Vagina (tissue), 2 donors: ENCODE data around the gene IHH. TPM values are rescaled to one million over a fixed set of nuclear protein-coding genes. Genes with fewer than 3 reads are reported as not detected.

Source experiments
- DNase-seq, 2 donors: peaks; one replicate each; pipeline ENCODE4 v3.0.0-alpha.2; 2017; ENCODE audit errors: extremely low spot score in 2 of 2
- H3K27ac ChIP-seq: fragments of 200-600 bp; sonication (generic); one replicate; pipeline ENCODE4 v1.5.1; 2019
- H3K27me3 ChIP-seq: fragments of 200-600 bp; sonication (generic); one replicate; pipeline ENCODE4 v1.5.1; 2019
- H3K36me3 ChIP-seq, 2 donors: fragments of 200-600 bp; sonication (generic); one replicate each; pipeline ENCODE4 v1.5.1; 2017 to 2019
- H3K4me1 ChIP-seq: fragments of 200-600 bp; sonication (generic); one replicate; pipeline ENCODE4 v1.5.1; 2019
- H3K4me3 ChIP-seq, 2 donors: fragments of 200-600 bp; sonication (generic); 1 replicate in 1 of 2; 2 replicates in 1 of 2; pipeline ENCODE4 v1.5.1; 2016 to 2019
- H3K9me3 ChIP-seq: fragments of 200-600 bp; sonication (generic); one replicate; pipeline ENCODE4 v1.5.1; 2019
- POLR2A ChIP-seq, 2 donors: fragments of 450-650 bp; IDR thresholded peaks; one replicate each; pipeline ENCODE4 v1.6.1; 2017; ENCODE audit warnings: antibody characterized with exemption in 2 of 2, mild to moderate bottlenecking in 2 of 2, moderate library complexity in 2 of 2
- POLR2AphosphoS5 ChIP-seq, 2 donors: sonication (generic); formaldehyde crosslinking; IDR thresholded peaks; one replicate each; pipeline ENCODE4 v1.9.0; 2017; ENCODE audit warnings: antibody characterized with exemption in 2 of 2, mild to moderate bottlenecking in 2 of 2, low read depth in 1 of 2; ENCODE audit not compliant: insufficient read depth in 1 of 2
- intact Hi-C: fragments of 100-400 bp; cut with DNase I; formaldehyde crosslinking; loops from one replicate; pipeline ENCODE4 v1.15.1; 2023
- total RNA-seq: library from RNA; depleted of rRNA; stranded (reverse); fragments of >200 nt; gene quantifications from one replicate; pipeline ENCODE4 v1.2.3, GENCODE V29; 2016
- TF ChIP-seq, protein P1 (sequence below), 3 experiments: fragments of 450-650 bp in 2 of 3; fragments of 200-600 bp in 1 of 3; sonication (generic) in 1 of 3; IDR thresholded peaks; one replicate each; pipeline ENCODE4 v1.5.1; 2017 to 2019; ENCODE audit warnings: antibody characterized with exemption in 3 of 3, mild to moderate bottlenecking in 2 of 3, moderate library complexity in 2 of 3

IHH gene
- total RNA-seq, 1 donor from 2014 or later: not detected

DNA sequence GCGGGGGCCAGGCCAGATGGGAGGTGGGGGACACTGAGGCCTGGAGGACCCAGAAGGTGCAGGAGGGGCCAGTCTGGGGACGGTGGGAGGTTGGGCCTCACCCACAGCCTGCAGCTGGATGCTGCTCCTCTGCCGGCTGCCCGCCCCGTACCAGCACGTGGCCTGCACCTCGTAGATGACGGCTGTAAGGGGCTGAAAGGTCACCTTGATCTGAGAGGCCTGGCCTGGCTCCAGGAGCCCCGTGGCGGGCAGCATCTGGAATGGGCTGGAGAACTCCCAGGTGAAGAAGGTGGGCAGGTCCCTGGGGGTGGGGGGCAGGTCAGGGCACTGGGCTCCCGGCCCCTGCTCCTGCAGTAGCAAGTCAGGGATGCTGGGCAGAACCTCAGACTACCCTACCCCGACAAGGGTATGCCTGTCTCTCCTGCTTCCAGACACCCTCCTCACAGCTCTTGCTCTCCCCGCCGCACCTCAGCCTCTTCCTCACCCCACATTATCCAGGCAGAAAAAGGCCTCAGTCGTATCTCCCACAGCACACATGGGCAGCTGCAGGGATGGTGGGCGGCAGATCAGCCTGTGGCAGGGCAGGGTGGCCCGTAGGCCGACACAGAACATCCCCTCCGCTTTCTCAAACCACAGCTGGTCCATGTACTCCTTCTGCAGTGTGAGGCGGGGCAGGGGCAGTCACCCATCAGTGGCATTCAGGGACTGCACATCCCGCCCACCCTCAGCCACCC, 29.5 kb downstream of the IHH start:
- H3K27me3 ChIP-seq: peaks cover 8% of the 10 kb centered on the region

DNA sequence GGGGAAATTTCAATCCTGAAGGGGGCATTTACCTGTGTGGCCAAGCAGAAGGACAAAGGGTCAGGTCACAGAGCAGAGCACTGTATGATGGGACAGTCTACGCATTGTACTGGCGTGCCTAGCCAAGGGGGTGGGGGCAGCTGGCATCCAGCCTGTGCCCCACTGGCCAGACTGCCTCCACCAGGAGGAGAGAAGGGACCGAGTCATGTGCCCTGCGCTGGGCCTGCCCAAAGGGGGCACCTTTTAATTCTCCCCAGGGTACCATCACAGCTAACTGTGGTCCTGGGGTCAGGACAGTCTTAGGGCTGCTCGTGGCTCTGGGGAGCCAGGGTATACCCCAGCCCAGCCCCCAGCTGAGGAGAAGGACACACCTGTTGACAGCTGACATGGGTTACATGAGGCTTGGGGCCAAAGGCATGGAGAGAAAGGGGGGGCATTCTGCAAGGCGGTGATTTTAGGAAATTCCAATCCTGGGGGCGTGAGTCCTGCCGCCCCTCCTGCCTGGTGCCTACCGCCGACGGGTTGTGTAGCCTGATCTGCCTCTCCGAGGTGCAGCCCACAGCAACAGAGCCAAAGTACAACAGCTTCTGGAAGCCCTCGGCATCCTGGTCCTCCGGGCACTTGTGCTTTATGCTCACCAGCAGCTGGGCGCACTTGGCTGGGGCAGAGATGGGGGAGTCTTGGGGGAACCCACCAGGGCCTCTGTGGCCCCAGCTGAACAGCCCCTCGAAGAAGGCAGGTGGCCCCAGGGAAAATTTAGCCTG, 30.4 kb downstream of the IHH start:
- no peaks in the 10 kb centered on the region for H3K4me1 ChIP-seq
- no peak overlapping the region for H3K27ac ChIP-seq
- intact Hi-C loops: no loop called here
- H3K27me3 ChIP-seq: peaks cover 8% of the 10 kb centered on the region
- no peak for DNase-seq
- no peaks in the 10 kb centered on the region for H3K9me3 ChIP-seq
- H3K4me3 ChIP-seq: no peak overlapping the region
- no peaks in the 10 kb centered on the region for H3K36me3 ChIP-seq
- TF ChIP-seq POLR2A (IDR thresholded peaks at IDR 0.05): no peak
- no peak for TF ChIP-seq POLR2AphosphoS5 (IDR thresholded peaks at IDR 0.05; ENCODE audit: insufficient read depth in 1 of 2, low read depth in 1 of 2)
- TF ChIP-seq, protein P1, sequence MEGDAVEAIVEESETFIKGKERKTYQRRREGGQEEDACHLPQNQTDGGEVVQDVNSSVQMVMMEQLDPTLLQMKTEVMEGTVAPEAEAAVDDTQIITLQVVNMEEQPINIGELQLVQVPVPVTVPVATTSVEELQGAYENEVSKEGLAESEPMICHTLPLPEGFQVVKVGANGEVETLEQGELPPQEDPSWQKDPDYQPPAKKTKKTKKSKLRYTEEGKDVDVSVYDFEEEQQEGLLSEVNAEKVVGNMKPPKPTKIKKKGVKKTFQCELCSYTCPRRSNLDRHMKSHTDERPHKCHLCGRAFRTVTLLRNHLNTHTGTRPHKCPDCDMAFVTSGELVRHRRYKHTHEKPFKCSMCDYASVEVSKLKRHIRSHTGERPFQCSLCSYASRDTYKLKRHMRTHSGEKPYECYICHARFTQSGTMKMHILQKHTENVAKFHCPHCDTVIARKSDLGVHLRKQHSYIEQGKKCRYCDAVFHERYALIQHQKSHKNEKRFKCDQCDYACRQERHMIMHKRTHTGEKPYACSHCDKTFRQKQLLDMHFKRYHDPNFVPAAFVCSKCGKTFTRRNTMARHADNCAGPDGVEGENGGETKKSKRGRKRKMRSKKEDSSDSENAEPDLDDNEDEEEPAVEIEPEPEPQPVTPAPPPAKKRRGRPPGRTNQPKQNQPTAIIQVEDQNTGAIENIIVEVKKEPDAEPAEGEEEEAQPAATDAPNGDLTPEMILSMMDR (IDR thresholded peaks at IDR 0.05): no peak

More for the DNA sequence above, 29.5 kb downstream of the IHH start:
- Histone ChIP-seq H3K4me1 (no peaks in the 10 kb centered on the region), H3K27ac (no peak overlapping the region), H3K9me3 (no peaks in the 10 kb centered on the region), H3K4me3 (no peak overlapping the region), H3K36me3 (no peaks in the 10 kb centered on the region)
- intact Hi-C loops: no loop called here
- DNase-seq: no peak
- TF ChIP-seq POLR2A (IDR thresholded peaks at IDR 0.05) (no peak), POLR2AphosphoS5 (IDR thresholded peaks at IDR 0.05; ENCODE audit: insufficient read depth in 1 of 2, low read depth in 1 of 2) (no peak)
- TF ChIP-seq, protein P1 (IDR thresholded peaks at IDR 0.05): no peak

DNA sequence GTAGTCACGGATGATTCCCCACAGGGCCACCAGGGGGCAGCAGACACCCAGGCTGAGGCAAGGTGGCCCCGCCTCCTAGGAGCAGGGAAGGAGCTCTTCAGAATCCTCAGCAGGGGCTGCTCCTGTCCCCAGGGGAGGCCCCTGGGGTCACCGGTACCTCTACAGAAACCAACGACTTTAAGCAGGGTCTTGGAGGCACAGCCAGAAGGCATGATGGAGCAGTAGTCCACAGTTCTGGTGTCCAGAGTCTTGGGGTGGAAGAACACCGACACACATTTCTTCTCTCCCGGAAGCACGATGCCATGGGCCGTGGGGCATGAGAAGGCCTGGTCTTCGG, 30.9 kb downstream of the IHH start:
- H3K9me3 ChIP-seq: no peaks in the 10 kb centered on the region
- no peak for DNase-seq
- intact Hi-C loops: loop anchor here (10.0 kb wide), 1 partner anchor 125 kb away; no protein-coding TSS in a partner anchor
- H3K36me3 ChIP-seq: no peaks in the 10 kb centered on the region
- H3K27ac ChIP-seq: no peak overlapping the region
- H3K27me3 ChIP-seq: peaks cover 8% of the 10 kb centered on the region
- no peaks in the 10 kb centered on the region for H3K4me1 ChIP-seq
- no peak overlapping the region for H3K4me3 ChIP-seq
- no peak for TF ChIP-seq POLR2AphosphoS5 (IDR thresholded peaks at IDR 0.05; ENCODE audit: insufficient read depth in 1 of 2, low read depth in 1 of 2)
- no peak for TF ChIP-seq POLR2A (IDR thresholded peaks at IDR 0.05)
- TF ChIP-seq, protein P1 (IDR thresholded peaks at IDR 0.05): peak; percentile 75 to 90 (median 80)

DNA sequence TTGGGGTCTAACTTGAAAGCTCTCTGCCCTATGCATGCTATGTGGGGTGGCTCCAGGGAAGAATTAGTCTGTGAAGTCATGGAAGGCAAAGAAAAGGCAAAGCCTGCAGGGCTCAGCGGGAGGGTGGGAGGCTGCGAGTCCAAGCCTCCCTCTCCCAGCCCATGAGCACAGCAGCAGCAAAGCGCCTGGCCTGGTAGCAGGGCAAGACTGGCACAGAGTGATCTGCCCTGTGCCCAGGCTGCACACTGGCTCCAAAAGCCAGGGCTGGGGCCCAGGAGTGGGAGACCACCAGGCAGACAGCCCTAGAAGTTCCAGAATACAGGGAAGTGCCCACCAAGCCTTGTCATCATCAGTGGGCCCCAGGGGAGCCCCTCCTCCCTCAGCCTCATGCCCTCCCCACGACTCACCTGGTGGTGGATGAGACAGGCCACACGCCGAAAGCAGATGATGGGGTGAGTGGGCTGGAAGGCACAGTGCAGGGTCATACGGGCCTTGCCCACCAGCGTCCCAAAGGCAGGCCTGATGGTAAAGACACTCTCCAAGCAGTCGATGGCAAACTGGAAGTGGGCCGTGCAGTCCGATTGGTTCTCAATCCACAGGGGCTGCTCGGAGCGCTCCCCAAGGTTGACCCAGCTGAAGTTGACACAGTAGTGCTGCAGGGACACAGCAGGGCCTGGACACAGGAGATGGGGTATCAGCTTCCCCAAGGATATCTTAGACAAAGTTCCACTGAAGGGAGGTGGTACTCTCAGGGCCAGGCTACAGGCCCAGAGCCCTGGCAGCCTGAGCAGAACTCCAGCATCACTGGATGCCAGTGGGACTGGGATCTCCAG, 31.5 kb downstream of the IHH start:
- no peaks in the 10 kb centered on the region for H3K36me3 ChIP-seq
- H3K27ac ChIP-seq: no peak overlapping the region
- no peaks in the 10 kb centered on the region for H3K9me3 ChIP-seq
- intact Hi-C loops: loop anchor here (10.0 kb wide), 1 partner anchor 126 kb away; no protein-coding TSS in a partner anchor
- H3K27me3 ChIP-seq: peaks cover 8% of the 10 kb centered on the region
- no peak for DNase-seq
- TF ChIP-seq POLR2A (IDR thresholded peaks at IDR 0.05): no peak
- H3K4me1 ChIP-seq: no peaks in the 10 kb centered on the region
- H3K4me3 ChIP-seq: no peak overlapping the region

DNA sequence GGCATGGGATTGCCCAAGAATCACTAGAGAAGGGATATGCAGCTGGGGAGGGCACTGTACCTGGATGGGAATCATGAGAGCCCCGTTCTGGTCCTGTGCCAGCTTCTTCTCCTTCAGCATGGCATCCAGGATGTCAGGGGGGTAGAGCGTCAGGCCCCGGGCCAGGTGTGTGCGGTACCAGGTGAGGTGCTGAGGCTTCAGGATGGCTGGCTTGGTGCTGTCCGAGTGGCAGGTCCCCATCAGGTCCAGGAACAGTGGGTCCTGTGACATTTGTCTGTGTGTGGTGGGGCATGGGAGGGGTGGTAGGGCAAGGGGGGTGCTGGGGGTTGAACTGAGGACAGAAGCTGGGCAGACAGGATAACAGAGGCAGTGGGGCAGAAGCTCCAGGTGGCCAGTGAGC, 32.6 kb downstream of the IHH start:
- intact Hi-C loops: loop anchor here (10.0 kb wide), 1 partner anchor 127 kb away; no protein-coding TSS in a partner anchor
- H3K36me3 ChIP-seq: no peaks in the 10 kb centered on the region
- no peaks in the 10 kb centered on the region for H3K9me3 ChIP-seq
- no peak overlapping the region for H3K4me3 ChIP-seq
- H3K4me1 ChIP-seq: no peaks in the 10 kb centered on the region
- no peak for TF ChIP-seq POLR2A (IDR thresholded peaks at IDR 0.05)
- TF ChIP-seq, protein P1 (IDR thresholded peaks at IDR 0.05): no peak
- TF ChIP-seq POLR2AphosphoS5 (IDR thresholded peaks at IDR 0.05; ENCODE audit: insufficient read depth in 1 of 2, low read depth in 1 of 2): no peak
- DNase-seq: no peak
- H3K27ac ChIP-seq: no peak overlapping the region
- H3K27me3 ChIP-seq: peaks cover 8% of the 10 kb centered on the region
